ENCODE data around the gene ZNF609. TPM values are rescaled to one million over a fixed set of nuclear protein-coding genes. Genes with fewer than 3 reads are reported as not detected.
A peak's percentile ranks its signal among the peaks of the same experiment; 100 is the strongest.

ZNF609 gene
- total RNA-seq, 1 donor from 2014 or later, result 41.2 TPM

DNA sequence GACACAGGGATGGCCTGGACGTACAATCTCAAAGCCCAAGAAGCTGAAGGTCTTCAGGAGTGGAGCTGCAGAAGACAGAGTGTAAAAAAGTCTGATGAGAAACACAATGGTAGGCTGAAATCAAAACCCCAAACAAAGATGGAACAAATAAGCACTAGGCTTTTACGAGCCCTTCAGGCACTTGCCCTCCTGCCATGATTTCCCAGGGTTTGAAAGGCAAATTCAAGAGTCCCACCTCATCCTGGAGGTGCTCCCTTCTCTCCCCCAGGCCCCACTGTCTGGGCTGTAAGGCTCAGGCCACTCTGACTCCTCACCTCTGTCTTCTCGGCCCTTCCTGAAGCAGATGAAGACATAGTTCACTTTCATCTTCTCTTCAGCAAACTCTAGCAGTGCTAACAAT lies 228.4 kb downstream of the ZNF609 start:
- Mint-ChIP-seq H3K9me3 (ENCODE audit: unreplicated experiment) (no peaks in the 10 kb centered on the region), H3K27ac (ENCODE audit: unreplicated experiment) (peak overlapping the region; percentile 86), H3K36me3 (ENCODE audit: low read depth, unreplicated experiment) (peaks cover 59% of the 10 kb centered on the region), H3K4me1 (ENCODE audit: unreplicated experiment) (peaks cover 53% of the 10 kb centered on the region), H3K4me3 (ENCODE audit: unreplicated experiment) (no peak overlapping the region), H3K27me3 (ENCODE audit: unreplicated experiment) (peaks cover 18% of the 10 kb centered on the region)
- no peak for TF ChIP-seq CTCF (IDR thresholded peaks at IDR 0.05; ENCODE audit: unreplicated experiment)
- DNase-seq (ENCODE audit: low spot score), result no peak

DNA sequence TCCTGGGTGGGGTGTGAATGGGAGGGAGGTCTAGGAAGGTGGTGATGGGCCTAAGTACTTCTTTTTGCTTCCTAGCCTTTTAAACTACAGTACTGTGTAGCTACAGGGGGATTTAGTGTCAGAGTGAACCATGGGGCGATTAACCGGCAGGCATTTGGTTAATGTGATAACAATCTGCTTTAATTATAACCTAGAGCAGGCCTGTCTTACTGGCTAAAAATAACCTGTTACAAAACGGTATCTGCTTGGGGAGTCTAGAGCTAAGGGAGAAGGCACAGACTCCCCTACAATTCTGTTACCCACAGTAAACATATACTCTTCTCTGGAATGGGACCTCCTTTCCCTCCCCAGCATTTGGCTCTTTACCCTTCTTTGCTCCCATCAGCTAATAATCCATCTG lies 229.6 kb downstream of the ZNF609 start:
- no peak for TF ChIP-seq CTCF (IDR thresholded peaks at IDR 0.05; ENCODE audit: unreplicated experiment)
- Mint-ChIP-seq H3K4me3 (ENCODE audit: unreplicated experiment) (no peak overlapping the region), H3K36me3 (ENCODE audit: low read depth, unreplicated experiment) (peaks cover 49% of the 10 kb centered on the region), H3K27ac (ENCODE audit: unreplicated experiment) (no peak overlapping the region), H3K4me1 (ENCODE audit: unreplicated experiment) (peaks cover 45% of the 10 kb centered on the region), H3K27me3 (ENCODE audit: unreplicated experiment) (peaks cover 17% of the 10 kb centered on the region), H3K9me3 (ENCODE audit: unreplicated experiment) (no peaks in the 10 kb centered on the region)
- DNase-seq (ENCODE audit: low spot score), result no peak

- no peak for TF ChIP-seq CTCF (IDR thresholded peaks at IDR 0.05; ENCODE audit: unreplicated experiment)
- H3K4me1 Mint-ChIP-seq (ENCODE audit: unreplicated experiment), result peaks cover 42% of the 10 kb centered on the region
- peaks cover 45% of the 10 kb centered on the region for H3K36me3 Mint-ChIP-seq (ENCODE audit: low read depth, unreplicated experiment)
- peaks cover 17% of the 10 kb centered on the region for H3K27me3 Mint-ChIP-seq (ENCODE audit: unreplicated experiment)
- H3K9me3 Mint-ChIP-seq (ENCODE audit: unreplicated experiment), result no peaks in the 10 kb centered on the region
- H3K4me3 Mint-ChIP-seq (ENCODE audit: unreplicated experiment), result no peak overlapping the region
- DNase-seq (ENCODE audit: low spot score), result no peak
- peak overlapping the region; percentile 64 for H3K27ac Mint-ChIP-seq (ENCODE audit: unreplicated experiment)
These were observed 230.4 kb downstream of the ZNF609 start for GRCh38 chr15:64690578-64691296.

- Mint-ChIP-seq H3K9me3 (ENCODE audit: unreplicated experiment) (no peaks in the 10 kb centered on the region), H3K4me1 (ENCODE audit: unreplicated experiment) (peaks cover 37% of the 10 kb centered on the region), H3K36me3 (ENCODE audit: low read depth, unreplicated experiment) (peaks cover 41% of the 10 kb centered on the region), H3K27ac (ENCODE audit: unreplicated experiment) (peak overlapping the region; percentile 72), H3K27me3 (ENCODE audit: unreplicated experiment) (peaks cover 15% of the 10 kb centered on the region), H3K4me3 (ENCODE audit: unreplicated experiment) (no peak overlapping the region)
- TF ChIP-seq CTCF (IDR thresholded peaks at IDR 0.05; ENCODE audit: unreplicated experiment), result no peak
- no peak for DNase-seq (ENCODE audit: low spot score)
These were observed 231.7 kb downstream of the ZNF609 start for GRCh38 chr15:64691896-64692565.

GRCh38 chr15:64693134-64693533 lies 232.8 kb downstream of the ZNF609 start:
- Mint-ChIP-seq H3K4me3 (ENCODE audit: unreplicated experiment) (no peak overlapping the region), H3K4me1 (ENCODE audit: unreplicated experiment) (peaks cover 42% of the 10 kb centered on the region), H3K36me3 (ENCODE audit: low read depth, unreplicated experiment) (peaks cover 30% of the 10 kb centered on the region), H3K27me3 (ENCODE audit: unreplicated experiment) (peaks cover 6% of the 10 kb centered on the region), H3K27ac (ENCODE audit: unreplicated experiment) (peak overlapping the region; percentile 82), H3K9me3 (ENCODE audit: unreplicated experiment) (no peaks in the 10 kb centered on the region)
- TF ChIP-seq CTCF (IDR thresholded peaks at IDR 0.05; ENCODE audit: unreplicated experiment), result no peak
- no peak for DNase-seq (ENCODE audit: low spot score)

Measured in endothelial cell (in vitro differentiated cells).